T-helper 2 cell treated with Interferon-gamma antibody and Interleukin-4, amounts not matched to agents 100 ng/mL and 5 ng/mL, for 36 hours (primary cell): ENCODE results near the gene DLX5. TPM values are rescaled to one million over a fixed set of nuclear protein-coding genes. Genes with fewer than 3 reads are reported as not detected.

Source experiments
- intact Hi-C: fragments of 100-400 bp; cut with micrococcal nuclease; formaldehyde crosslinking; loops from one replicate; pipeline ENCODE4 v1.15.1; 2023
- total RNA-seq: library from RNA; stranded (reverse); gene quantifications from 2 replicates; pipeline ENCODE4 v1.2.3, GENCODE V29; 2022

The DLX5 gene
- total RNA-seq, 1 donor from 2014 or later: not detected

DNA sequence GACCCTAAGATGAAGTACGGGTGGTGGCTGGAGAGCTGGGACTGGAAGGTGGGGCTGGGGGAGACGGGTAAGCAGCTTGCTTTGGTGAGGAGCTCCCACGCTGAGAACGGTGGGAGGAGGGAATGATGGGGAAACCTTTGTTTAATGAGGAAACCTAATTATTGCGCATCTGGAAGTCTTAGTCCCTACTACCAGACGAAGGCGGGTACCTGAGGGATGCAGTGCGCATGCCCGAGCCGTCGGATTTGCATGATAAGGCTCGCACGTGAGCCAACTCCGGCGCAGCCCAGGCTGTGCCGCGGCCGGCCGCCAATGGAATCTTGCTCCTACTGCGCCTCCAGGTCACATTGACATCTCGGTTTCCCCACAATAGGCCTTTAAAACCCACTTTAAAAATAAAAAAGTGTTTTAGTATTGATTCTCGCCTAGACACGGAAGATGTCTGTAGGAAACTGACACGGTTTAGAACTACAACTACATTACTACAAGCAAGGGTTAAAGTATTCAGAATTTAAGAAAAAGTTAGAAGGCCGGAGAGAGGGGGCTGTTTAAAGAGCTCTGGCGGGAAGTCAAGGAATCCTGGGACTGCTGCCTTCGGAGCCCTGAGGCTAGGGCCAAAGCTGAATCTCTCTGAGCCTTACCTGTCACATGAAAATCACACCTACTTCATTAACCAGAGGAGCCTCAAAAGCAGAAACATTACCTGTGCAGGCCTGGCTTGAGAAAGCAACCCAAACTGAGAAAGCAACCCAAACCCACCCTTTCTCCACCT is 31.4 kb downstream of the DLX5 start:
- intact Hi-C loops: loop anchor here (5.0 to 10.0 kb wide), 2 partner anchors 34 to 742 kb away; partner anchors contain the start of gene TAC1

DNA sequence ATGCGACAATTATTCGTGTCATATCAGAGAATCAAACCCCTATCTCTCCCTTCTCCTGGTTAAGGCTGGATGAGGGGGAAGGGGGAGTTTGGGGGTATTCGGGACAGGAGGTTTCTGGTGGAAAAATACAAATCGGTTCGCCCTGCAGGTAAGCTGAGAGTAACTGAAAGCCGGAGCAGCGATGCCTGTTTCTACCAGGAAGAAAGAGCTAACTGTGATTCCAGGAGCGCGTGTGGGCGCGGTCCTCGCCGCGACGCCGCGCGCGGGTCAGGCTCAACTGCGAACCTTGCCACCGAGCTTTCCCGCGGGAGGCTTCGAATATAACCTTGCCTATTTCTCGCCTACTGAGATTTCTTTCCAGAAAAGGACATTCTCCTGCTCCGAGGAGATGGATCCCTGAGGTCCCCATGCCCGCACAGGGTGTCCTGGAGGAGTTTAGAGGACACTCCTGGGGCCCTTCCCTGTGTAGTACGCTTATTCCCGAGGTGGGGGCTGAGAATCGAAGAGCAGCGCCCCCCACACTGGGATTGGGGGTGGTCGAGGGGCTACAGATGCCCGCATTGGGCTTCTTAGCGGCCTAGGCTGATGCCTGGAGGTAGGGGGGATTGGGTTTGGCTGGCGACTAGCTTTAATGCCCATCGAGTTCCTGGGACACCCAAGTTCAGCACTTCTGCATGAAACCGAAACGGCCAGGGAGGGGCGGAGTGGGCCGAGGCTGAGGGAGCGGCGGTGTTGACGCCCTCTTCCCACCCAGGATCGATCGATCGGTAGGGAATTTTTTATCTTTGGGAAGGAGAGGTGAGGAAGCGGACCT is 32.2 kb downstream of the DLX5 start:
- intact Hi-C loops: loop anchor here (5.0 to 10.0 kb wide), 2 partner anchors 35 to 742 kb away; partner anchors contain the start of gene TAC1

DNA sequence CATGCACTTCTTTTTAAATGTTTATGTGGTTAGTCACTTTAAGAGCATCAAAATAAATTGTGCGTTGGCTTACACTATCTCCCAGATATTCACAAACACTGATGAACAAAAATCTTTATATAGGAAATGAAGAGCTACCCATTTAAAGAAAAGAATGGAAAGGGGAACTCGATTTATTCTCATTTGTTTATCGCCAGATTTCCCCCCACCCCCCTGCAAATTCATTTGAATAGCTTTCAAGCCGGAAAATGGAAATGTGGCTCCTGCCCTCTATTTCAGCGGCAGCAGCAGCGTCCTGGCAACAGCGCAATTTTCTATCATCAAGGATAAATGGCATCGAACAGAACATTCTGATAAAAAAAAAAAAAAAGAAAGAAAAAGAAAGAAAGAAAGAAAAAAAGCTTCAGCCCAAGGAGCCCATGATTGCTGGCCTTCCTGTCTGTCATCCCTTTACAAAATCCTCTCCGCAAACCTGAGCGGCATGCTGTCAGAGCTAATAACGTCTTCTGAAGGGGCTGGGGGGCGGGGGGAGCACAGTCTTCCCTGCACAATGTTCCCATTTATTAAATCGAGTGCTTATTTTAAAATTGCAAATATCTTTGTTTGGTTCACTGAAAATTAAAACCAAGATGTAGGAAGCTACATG is 33.0 kb downstream of the DLX5 start:
- intact Hi-C loops: loop anchor here (5.0 to 10.0 kb wide), 2 partner anchors 36 to 743 kb away; partner anchors contain the start of gene TAC1

DNA sequence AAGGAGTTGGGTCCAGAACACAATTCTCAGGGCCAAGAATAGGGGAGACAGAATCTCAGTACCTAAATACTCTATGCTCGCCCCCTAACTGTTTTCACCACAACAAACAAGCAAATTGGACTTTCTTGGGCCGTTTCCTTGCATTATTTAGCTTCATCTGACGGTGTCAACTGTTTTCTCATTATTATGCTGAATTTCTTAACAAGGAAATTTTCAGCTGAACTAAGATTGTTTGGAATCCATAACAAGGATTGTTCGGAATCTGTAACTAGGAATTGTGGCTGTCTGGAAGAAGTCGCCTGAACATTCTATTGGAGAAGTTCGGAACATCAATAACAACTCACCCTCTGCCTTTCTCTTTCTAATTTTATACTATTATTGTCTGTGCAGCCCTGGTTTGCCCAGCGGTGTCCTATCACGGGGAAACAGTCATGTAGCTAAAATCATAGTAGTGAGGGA is 34.7 kb downstream of the DLX5 start:
- intact Hi-C loops: loop anchor here (5.0 to 10.0 kb wide), 2 partner anchors 37 to 745 kb away; partner anchors contain the start of gene TAC1

DNA sequence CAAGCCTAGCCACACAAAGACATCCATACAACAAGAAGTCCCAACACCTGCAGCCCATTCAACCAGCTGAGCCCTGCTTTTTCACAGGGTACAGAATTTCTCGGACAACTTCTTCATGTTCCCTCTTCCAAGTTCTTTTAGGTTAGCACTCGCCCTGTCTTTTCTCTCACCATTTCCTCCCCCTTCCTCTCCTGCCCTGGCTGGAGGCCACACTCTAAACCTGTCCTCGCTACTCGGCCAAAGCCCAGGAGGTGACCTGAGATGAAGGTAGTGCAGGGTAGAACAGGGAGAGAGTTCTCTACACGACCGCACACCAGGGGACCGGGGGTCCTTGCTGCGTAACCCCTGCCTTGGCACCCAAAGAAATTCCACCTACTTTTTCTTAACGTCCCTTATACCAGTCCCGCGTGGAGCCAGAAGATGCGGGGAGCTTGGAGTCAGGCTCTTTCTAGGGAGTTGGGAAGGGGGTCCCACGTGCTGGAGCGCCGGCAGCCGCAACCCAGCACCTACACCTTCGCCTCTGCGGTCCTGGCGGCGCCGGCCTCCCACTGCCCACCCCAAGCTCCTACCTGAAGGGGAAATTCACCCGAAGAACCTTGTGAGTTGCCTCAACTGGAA is 35.3 kb downstream of the DLX5 start:
- intact Hi-C loops: no loop called here

DNA sequence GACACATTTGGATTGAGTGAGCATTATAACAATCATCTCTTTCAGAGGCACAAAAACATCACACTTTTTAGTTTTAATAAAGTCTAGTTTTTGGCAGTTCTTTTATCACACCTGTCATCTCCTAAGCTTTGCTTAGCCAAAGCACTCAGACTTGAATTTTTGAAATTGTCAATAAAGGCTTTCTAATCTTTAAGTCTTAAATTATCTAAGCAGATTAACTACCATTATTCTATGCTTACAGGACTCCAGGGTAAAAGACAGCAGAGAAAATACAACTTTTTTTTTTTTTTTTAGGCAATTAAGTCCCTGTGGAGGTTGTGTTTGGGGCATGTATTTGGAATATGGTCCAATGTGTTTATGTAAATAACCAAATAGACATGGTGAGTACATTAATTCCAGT is 36.9 kb downstream of the DLX5 start:
- intact Hi-C loops: no loop called here

DNA sequence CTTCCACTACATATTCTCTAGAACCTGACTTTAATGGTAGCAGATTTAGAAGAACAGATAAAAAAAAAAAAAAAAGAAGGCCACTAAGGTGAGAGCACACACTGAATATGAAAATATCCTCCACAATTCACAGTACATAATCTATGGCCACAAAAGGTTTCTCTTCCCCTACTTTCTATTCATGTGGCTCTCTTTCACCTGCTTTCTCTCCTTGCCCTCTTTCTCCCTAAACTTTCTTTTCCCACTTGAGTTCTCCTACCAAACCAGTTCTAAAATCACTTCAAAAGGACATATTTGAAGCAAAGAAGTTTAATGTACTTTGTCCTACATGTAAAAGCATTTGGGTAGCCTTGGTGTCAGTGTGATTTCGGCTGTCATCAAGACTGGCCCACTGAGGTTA is 37.7 kb downstream of the DLX5 start:
- intact Hi-C loops: no loop called here

DNA sequence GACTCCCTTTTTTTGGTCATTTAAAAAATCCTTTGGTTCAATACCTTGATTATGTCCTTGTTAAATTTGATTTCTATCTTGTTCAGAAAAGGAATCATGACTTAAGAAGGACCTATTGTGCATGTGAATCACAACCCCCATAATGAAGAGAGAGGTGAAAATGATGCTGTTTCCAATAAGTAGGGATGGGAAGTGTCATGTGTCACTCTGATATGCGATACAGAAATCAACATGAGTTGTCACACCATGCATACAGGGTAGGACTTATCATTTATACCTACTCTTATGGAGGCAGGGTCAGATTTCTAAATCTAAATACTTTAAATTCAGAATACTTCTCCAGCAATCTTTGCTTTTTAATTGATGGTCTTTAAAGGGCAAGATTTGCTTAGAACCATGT is 38.6 kb downstream of the DLX5 start:
- intact Hi-C loops: no loop called here

DNA sequence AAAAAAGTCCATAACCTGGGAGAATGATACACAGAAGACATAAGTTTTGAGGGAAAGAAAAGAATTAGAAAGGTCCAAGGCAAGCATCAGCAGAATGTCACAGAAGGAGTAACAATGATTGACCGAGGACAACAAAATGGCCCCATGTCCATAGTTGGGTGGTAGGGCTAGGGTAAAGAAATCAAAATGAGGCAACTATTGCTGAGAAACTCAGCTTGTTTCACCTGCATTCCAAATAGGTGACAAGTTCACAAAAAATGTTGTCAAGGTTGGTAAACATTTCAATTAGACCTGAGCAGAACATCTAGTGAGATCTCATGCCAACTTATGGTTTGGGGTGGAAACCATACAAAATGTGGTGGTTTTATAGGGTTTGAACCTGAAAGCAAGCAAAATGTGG is 42.0 kb downstream of the DLX5 start:
- intact Hi-C loops: no loop called here

DNA sequence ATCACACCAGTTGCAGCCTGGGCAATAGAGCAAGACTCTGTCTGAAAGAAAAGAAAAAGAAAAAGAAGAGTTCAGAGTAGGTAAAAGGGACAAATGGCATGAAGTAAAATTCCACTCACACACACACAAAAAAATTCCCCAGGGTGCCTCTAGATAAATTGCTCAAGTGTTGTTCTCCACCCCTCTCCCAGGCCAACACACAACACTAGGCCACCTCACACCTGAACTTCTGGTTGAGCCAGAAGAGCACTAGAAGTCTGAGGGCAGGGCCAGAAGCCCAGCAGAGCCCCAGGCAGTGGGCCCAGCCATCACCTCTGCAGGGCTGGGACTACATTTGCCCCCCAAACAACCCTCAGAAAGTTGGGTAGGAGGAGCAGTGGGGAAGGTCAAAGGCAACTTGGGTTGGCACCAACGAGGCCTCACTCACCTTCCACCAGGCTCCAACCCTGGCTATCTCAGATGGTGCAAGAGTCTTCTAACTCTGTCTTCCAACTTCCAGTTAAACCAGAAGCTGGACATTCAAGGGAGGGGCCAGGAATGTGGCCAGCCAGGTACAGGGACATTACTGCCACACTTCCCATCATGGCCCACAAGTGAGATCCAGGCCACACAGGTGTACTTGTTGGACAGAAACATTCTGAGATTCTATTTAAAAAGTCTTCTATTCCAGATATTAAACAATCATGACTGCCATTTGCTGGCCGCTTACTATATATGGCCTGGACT is 44.9 kb downstream of the DLX5 start:
- intact Hi-C loops: no loop called here

DNA sequence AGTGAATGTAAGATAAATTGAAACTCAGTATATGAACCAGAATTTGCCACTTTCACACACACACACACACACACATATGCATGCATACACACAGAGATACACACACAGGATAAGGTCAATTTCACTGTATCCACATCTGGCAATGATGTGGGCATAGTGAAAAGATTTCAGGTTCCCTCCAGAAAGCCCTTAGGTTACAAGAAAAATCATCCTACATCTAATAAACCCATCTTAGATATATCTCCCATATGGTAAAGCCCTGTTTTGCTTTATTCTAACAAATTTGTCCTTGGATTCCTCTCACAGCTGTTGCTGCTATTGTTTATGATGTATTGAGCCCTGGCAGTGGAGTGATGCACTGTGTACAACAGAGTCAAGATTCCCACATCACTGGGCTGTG is 47.2 kb downstream of the DLX5 start:
- intact Hi-C loops: no loop called here

DNA sequence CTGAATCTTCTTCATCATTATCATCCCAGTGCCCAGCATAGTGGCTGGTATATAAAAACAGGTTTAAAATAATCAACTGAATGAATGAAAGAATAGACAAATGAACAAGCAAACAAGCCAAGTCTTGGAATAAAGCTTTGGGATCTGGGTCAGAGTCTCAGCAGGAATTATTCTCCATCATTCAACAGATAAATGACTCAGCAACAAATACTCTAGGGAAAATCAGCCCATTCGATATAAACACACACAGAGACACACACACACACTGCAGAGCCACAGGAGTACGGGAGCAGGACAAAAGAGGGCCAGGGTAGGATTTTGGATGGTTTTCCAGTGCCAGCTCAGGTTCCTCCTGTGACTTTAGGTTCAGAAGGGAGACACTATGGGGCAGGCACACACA is 48.5 kb downstream of the DLX5 start:
- intact Hi-C loops: no loop called here

DNA sequence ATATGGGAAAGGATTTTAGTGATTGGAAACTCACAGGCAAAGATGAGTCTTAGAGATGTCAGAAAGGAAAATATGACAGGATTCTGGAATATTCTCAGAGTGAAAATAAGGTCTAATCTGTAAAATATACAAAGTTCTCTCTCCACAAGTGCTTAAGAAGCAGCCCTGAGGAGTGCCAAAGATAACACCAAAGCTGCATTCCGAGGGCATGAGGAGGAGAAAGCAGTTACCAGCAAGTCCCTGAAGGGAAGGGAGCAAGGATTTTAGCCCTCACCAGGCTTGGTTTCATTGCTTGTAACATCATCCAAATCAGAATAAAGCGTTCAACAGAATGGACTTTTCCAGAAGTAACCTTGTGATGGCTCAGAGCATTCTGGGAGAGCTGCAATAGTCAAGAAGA is 50.6 kb downstream of the DLX5 start:
- intact Hi-C loops: no loop called here

DNA sequence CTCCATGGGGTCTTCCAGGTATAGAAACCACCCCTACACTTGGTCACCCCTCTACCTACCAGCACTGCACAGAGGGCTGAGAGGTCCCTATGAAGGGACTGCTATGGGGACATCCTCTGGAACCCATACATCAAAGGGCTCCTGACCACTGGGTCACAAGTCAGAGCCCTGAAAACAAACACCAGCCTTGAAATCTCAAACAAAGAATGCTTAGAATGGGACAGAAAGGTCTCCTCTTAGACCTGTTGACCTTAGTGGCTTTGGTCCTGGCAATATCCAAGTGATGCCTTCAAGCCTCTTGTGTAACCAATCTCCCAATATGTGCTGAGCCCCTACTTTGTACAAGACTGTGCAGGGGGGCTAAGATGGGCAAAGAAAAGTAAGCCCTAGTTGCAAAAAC is 53.9 kb downstream of the DLX5 start:
- intact Hi-C loops: no loop called here

Other genes with a start within 250 kb of the DLX5 start
- gene DLX6, start 19.3 kb downstream of the DLX5 start, total RNA-seq: not detected in 2 replicates
- 17.5 and 18.0 TPM in 2 replicates for gene SDHAF3, start 92.9 kb upstream of the DLX5 start, total RNA-seq